ENCODE results near the gene RBL2. TPM values are rescaled to one million over a fixed set of nuclear protein-coding genes. Genes with fewer than 3 reads are reported as not detected.

The RBL2 gene
- total and polyA plus RNA-seq, 2 of the 8 experiments (the other 6 are each of a cell fraction or from before 2014, with no cell fraction given), result 13.9 to 22.1 TPM

DNA sequence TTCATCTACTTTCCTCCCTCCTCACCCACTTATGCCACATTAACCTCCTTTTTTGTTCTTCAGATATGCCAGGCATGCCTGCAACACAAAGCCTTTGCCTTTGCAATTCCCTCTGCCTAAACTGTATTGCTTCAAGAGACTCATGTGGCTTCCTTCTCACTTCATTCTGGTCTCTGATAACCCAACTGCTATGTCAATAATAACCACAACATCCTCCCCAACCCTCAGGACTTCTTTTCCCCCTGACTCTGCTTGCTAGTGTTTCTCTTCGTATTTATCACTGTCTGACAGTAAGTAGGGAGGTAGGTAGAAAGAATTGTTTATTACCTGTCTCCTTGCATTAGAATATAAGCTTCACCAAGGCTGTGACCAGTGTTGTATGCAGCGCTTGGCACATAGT lies 22.4 kb downstream of the RBL2 start:
- Histone ChIP-seq H3K9me3 (ENCODE audit: insufficient read depth in 2 of 2, low read depth in 1 of 2, low read length in 1 of 2) (no peaks in the 10 kb centered on the region), H3K23me2 (ENCODE audit: low read depth, low read length) (no peaks in the 10 kb centered on the region), H4K8ac (ENCODE audit: extremely low read depth, insufficient read depth, low read length) (no peak overlapping the region), H3K36me3 (ENCODE audit: control insufficient read depth in 2 of 4, insufficient read depth in 4 of 4, low read length in 3 of 4) (peaks cover 12 to 60% (median 23%) of the 10 kb centered on the region in 4 experiments), H3K79me2 (ENCODE audit: control insufficient read depth in 1 of 2, insufficient read depth in 2 of 2, low read length in 2 of 2) (no peaks in the 10 kb centered on the region), H3K79me1 (ENCODE audit: low read depth, low read length) (no peaks in the 10 kb centered on the region), H2BK5ac (ENCODE audit: low read depth, low read length) (no peak overlapping the region), H3K27me3 (replicated peaks in 1 of 4; ENCODE audit: control insufficient read depth in 3 of 4, extremely low read depth in 1 of 4, insufficient read depth in 3 of 4, low read length in 3 of 4) (no peaks in the 10 kb centered on the region), H3K9ac (replicated peaks in 1 of 4; ENCODE audit: extremely low read depth in 1 of 4, low read depth in 3 of 4, low read length in 3 of 4) (no peak overlapping the region), H3K56ac (replicated peaks; ENCODE audit: insufficient read length, low read depth, low read length) (no peak overlapping the region), H4K91ac (replicated peaks; ENCODE audit: insufficient read length, low read length) (no peak overlapping the region), H3K4ac (replicated peaks; ENCODE audit: insufficient read length, low read depth, low read length) (no peak overlapping the region), H2AFZ (ENCODE audit: low read length) (no peak overlapping the region), H2BK15ac (ENCODE audit: low read length) (no peak overlapping the region), H3K4me2 (ENCODE audit: insufficient read depth in 1 of 2, low read depth in 2 of 2, low read length in 2 of 2) (no peak overlapping the region), H2AK5ac (ENCODE audit: low read depth, low read length) (no peak overlapping the region), H3K18ac (ENCODE audit: extremely low read depth, low read length) (no peak overlapping the region), H3K14ac (ENCODE audit: insufficient read length) (no peak overlapping the region), H3K27ac (ENCODE audit: low read depth, low read length) (no peak overlapping the region), H3K4me1 (replicated peaks in 1 of 4; ENCODE audit: control insufficient read depth in 3 of 4, insufficient read depth in 4 of 4, low read length in 3 of 4) (no peaks in the 10 kb centered on the region), H3K4me3 (ENCODE audit: extremely low read depth in 1 of 4, insufficient read depth in 2 of 4, low read depth in 3 of 4, low read length in 4 of 4) (no peak overlapping the region), H2BK12ac (ENCODE audit: low read depth, low read length) (no peak overlapping the region), H4K20me1 (replicated peaks in 1 of 2; ENCODE audit: control insufficient read depth in 1 of 2, insufficient read depth in 2 of 2, low read length in 2 of 2) (peaks cover 0 to 1% of the 10 kb centered on the region in 2 experiments), H4K5ac (ENCODE audit: insufficient read length, low read depth, low read length) (no peak overlapping the region), H2BK20ac (ENCODE audit: low read length) (no peak overlapping the region), H3K23ac (ENCODE audit: insufficient read length) (no peak overlapping the region), H2BK120ac (replicated peaks; ENCODE audit: low read depth, low read length) (no peak overlapping the region)
- WGBS, 2 experiments (ENCODE audit: extremely low coverage in 1 of 2, insufficient coverage in 1 of 2, insufficient read length in 1 of 2, insufficient replicate concordance in 2 of 2, low coverage in 1 of 2, low lambda C conversion rate in 2 of 2, missing lambda C conversion rate in 1 of 2), result 97% methylated on average over 2 of the region's 2 CpGs; no CpG with 5 or more reads in 1 of the 2 experiments
- ChIA-PET CTCF (ENCODE audit: partially characterized antibody) (interaction anchor here (0.8 kb wide), 1 partner anchor 12 kb away, joined by 3 read pairs; no protein-coding TSS in a partner anchor), POLR2A (ENCODE audit: partially characterized antibody) (no interaction called here)
- DNase-seq (ENCODE audit: low read depth in 1 of 2, low spot score in 2 of 2) (no peak), FAIRE-seq (no peak)
- TF ChIP-seq EZH2 (IDR thresholded peaks at IDR 0.05; ENCODE audit: low read depth, low read length, severe bottlenecking) (no peak), POLR2AphosphoS5 (IDR thresholded peaks at IDR 0.05; ENCODE audit: low read depth, low read length) (no peak), NANOG (IDR thresholded peaks at IDR 0.05; ENCODE audit: insufficient read depth, low read depth, low read length, poor library complexity, severe bottlenecking) (no peak), CEBPB (IDR thresholded peaks at IDR 0.05; ENCODE audit: low read depth, low read length) (no peak), CHD2 (IDR thresholded peaks at IDR 0.05; ENCODE audit: low read length) (no peak), KDM5A (IDR thresholded peaks at IDR 0.05; ENCODE audit: low read length) (no peak), RBBP5 (IDR thresholded peaks at IDR 0.05; ENCODE audit: borderline replicate concordance, low read depth, low read length) (no peak), CBX5 (IDR thresholded peaks at IDR 0.05; ENCODE audit: low read depth, low read length) (no peak), TEAD4 (IDR thresholded peaks at IDR 0.05; ENCODE audit: low read depth, low read length) (no peak), SIRT6 (IDR thresholded peaks at IDR 0.05; ENCODE audit: low read length) (no peak), EGR1 (IDR thresholded peaks at IDR 0.05; ENCODE audit: borderline replicate concordance, low read depth, low read length) (no peak), BACH1 (IDR thresholded peaks at IDR 0.05; ENCODE audit: low read length) (no peak), JUN (IDR thresholded peaks at IDR 0.05; ENCODE audit: low read depth, low read length) (no peak), TAF7 (optimal IDR thresholded peaks at IDR 0.05; ENCODE audit: borderline replicate concordance, low read depth, low read length) (no peak)
- TF ChIP-seq, protein P1, sequence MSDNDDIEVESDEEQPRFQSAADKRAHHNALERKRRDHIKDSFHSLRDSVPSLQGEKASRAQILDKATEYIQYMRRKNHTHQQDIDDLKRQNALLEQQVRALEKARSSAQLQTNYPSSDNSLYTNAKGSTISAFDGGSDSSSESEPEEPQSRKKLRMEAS (IDR thresholded peaks at IDR 0.05), result no peak
